ENCODE data around the gene TRERF1.

The TRERF1 gene

GRCh38 chr6:42257063-42257462 lies 194.7 kb downstream of the TRERF1 start:
- Histone ChIP-seq H4K91ac (ENCODE audit: low read length) (no peak overlapping the region), H3K23ac (ENCODE audit: low read length in 2 of 2) (no peak overlapping the region), H3K14ac (ENCODE audit: low read length in 2 of 2) (no peak overlapping the region), H3K4me2 (ENCODE audit: low read length, poor library complexity, severe bottlenecking) (no peak overlapping the region), H2AK5ac (ENCODE audit: low read length, severe bottlenecking) (no peak overlapping the region), H3K4me1 (ENCODE audit: control insufficient read depth, insufficient read depth, low read depth, low read length) (peaks cover 7% of the 10 kb centered on the region), H3K4me3 (ENCODE audit: insufficient read depth in 1 of 2, low read depth in 1 of 2, low read length in 2 of 2) (no peak overlapping the region), H2BK12ac (ENCODE audit: low read length in 2 of 2) (no peak overlapping the region), H2AFZ (ENCODE audit: low read depth, low read length) (no peak overlapping the region), H2BK120ac (ENCODE audit: low read depth, low read length) (no peak overlapping the region), H3K79me1 (replicated peaks; ENCODE audit: low read length, poor library complexity, severe bottlenecking) (no peaks in the 10 kb centered on the region), H3K18ac (ENCODE audit: low read depth in 1 of 2, low read length in 2 of 2) (no peak overlapping the region), H4K8ac (ENCODE audit: low read length) (no peak overlapping the region), H3K9me3 (ENCODE audit: control insufficient read depth, low read length) (no peaks in the 10 kb centered on the region), H2BK15ac (ENCODE audit: low read depth, poor library complexity, severe bottlenecking) (no peak overlapping the region), H2BK5ac (ENCODE audit: low read depth, low read length, poor library complexity, severe bottlenecking) (no peak overlapping the region), H3K4ac (ENCODE audit: low read depth in 1 of 2, low read length in 2 of 2) (no peak overlapping the region), H3K27me3 (ENCODE audit: control insufficient read depth in 1 of 2, insufficient read depth in 1 of 2, low read length in 2 of 2) (no peaks in the 10 kb centered on the region), H3K27ac (ENCODE audit: low read length, poor library complexity, severe bottlenecking) (no peak overlapping the region), H3K36me3 (ENCODE audit: control insufficient read depth in 1 of 2, insufficient read depth in 2 of 2, low read depth in 1 of 2, low read length in 2 of 2) (peaks cover 26 to 50% of the 10 kb centered on the region in 2 experiments), H3K9ac (ENCODE audit: low read length) (no peak overlapping the region)
- no peak for DNase-seq
- 45% methylated on average over 2 of the region's 3 CpGs for WGBS

GRCh38 chr6:42255050-42255449 lies 196.7 kb downstream of the TRERF1 start:
- H2BK12ac ChIP-seq (ENCODE audit: low read length in 2 of 2), result no peak overlapping the region
- no peak overlapping the region for H3K4me2 ChIP-seq (ENCODE audit: low read length, poor library complexity, severe bottlenecking)
- H4K8ac ChIP-seq (ENCODE audit: low read length), result no peak overlapping the region
- peaks cover 32 to 51% of the 10 kb centered on the region in 2 experiments for H3K36me3 ChIP-seq (ENCODE audit: control insufficient read depth in 1 of 2, insufficient read depth in 2 of 2, low read depth in 1 of 2, low read length in 2 of 2)
- no peak overlapping the region for H3K4ac ChIP-seq (ENCODE audit: low read depth in 1 of 2, low read length in 2 of 2)
- no peak overlapping the region for H2AFZ ChIP-seq (ENCODE audit: low read depth, low read length)
- no peak overlapping the region for H2BK15ac ChIP-seq (ENCODE audit: low read depth, poor library complexity, severe bottlenecking)
- WGBS, result 93% methylated on average over 5 of the region's 5 CpGs
- H3K9me3 ChIP-seq (ENCODE audit: control insufficient read depth, low read length), result no peaks in the 10 kb centered on the region
- H2BK5ac ChIP-seq (ENCODE audit: low read depth, low read length, poor library complexity, severe bottlenecking), result no peak overlapping the region
- H3K4me3 ChIP-seq (ENCODE audit: insufficient read depth in 1 of 2, low read depth in 1 of 2, low read length in 2 of 2), result no peak overlapping the region
- no peak overlapping the region for H3K23ac ChIP-seq (ENCODE audit: low read length in 2 of 2)
- H3K9ac ChIP-seq (ENCODE audit: low read length), result peak overlapping the region; percentile 37
- no peak overlapping the region for H3K14ac ChIP-seq (ENCODE audit: low read length in 2 of 2)
- no peak overlapping the region for H2BK120ac ChIP-seq (ENCODE audit: low read depth, low read length)
- H3K4me1 ChIP-seq (ENCODE audit: control insufficient read depth, insufficient read depth, low read depth, low read length), result peaks cover 9% of the 10 kb centered on the region
- no peak overlapping the region for H3K27ac ChIP-seq (ENCODE audit: low read length, poor library complexity, severe bottlenecking)
- H4K91ac ChIP-seq (ENCODE audit: low read length), result no peak overlapping the region
- DNase-seq, result no peak
- no peaks in the 10 kb centered on the region for H3K79me1 ChIP-seq (replicated peaks; ENCODE audit: low read length, poor library complexity, severe bottlenecking)
- no peak overlapping the region for H2AK5ac ChIP-seq (ENCODE audit: low read length, severe bottlenecking)
- no peaks in the 10 kb centered on the region for H3K27me3 ChIP-seq (ENCODE audit: control insufficient read depth in 1 of 2, insufficient read depth in 1 of 2, low read length in 2 of 2)
- no peak overlapping the region for H3K18ac ChIP-seq (ENCODE audit: low read depth in 1 of 2, low read length in 2 of 2)

- no peak overlapping the region for H3K18ac ChIP-seq (ENCODE audit: low read depth in 1 of 2, low read length in 2 of 2)
- DNase-seq, result no peak
- H3K9ac ChIP-seq (ENCODE audit: low read length), result no peak overlapping the region
- no peak overlapping the region for H4K8ac ChIP-seq (ENCODE audit: low read length)
- no peak overlapping the region for H4K91ac ChIP-seq (ENCODE audit: low read length)
- no peak overlapping the region for H2BK120ac ChIP-seq (ENCODE audit: low read depth, low read length)
- H2AK5ac ChIP-seq (ENCODE audit: low read length, severe bottlenecking), result no peak overlapping the region
- H3K27me3 ChIP-seq (ENCODE audit: control insufficient read depth in 1 of 2, insufficient read depth in 1 of 2, low read length in 2 of 2), result no peaks in the 10 kb centered on the region
- H2AFZ ChIP-seq (ENCODE audit: low read depth, low read length), result no peak overlapping the region
- no peak overlapping the region for H2BK5ac ChIP-seq (ENCODE audit: low read depth, low read length, poor library complexity, severe bottlenecking)
- H3K9me3 ChIP-seq (ENCODE audit: control insufficient read depth, low read length), result no peaks in the 10 kb centered on the region
- H3K79me1 ChIP-seq (replicated peaks; ENCODE audit: low read length, poor library complexity, severe bottlenecking), result no peaks in the 10 kb centered on the region
- H3K4me2 ChIP-seq (ENCODE audit: low read length, poor library complexity, severe bottlenecking), result no peak overlapping the region
- H3K4ac ChIP-seq (ENCODE audit: low read depth in 1 of 2, low read length in 2 of 2), result no peak overlapping the region
- no peak overlapping the region for H3K14ac ChIP-seq (ENCODE audit: low read length in 2 of 2)
- 99% methylated on average over 9 of the region's 9 CpGs for WGBS
- no peak overlapping the region for H3K4me3 ChIP-seq (ENCODE audit: insufficient read depth in 1 of 2, low read depth in 1 of 2, low read length in 2 of 2)
- peaks cover 34 to 54% of the 10 kb centered on the region in 2 experiments for H3K36me3 ChIP-seq (ENCODE audit: control insufficient read depth in 1 of 2, insufficient read depth in 2 of 2, low read depth in 1 of 2, low read length in 2 of 2)
- no peak overlapping the region for H2BK12ac ChIP-seq (ENCODE audit: low read length in 2 of 2)
- H3K23ac ChIP-seq (ENCODE audit: low read length in 2 of 2), result no peak overlapping the region
- peaks cover 9% of the 10 kb centered on the region for H3K4me1 ChIP-seq (ENCODE audit: control insufficient read depth, insufficient read depth, low read depth, low read length)
- H2BK15ac ChIP-seq (ENCODE audit: low read depth, poor library complexity, severe bottlenecking), result no peak overlapping the region
- H3K27ac ChIP-seq (ENCODE audit: low read length, poor library complexity, severe bottlenecking), result no peak overlapping the region
Measured at GRCh38 chr6:42254505-42254904, 197.2 kb downstream of the TRERF1 start.

GRCh38 chr6:42251911-42252637 lies 199.7 kb downstream of the TRERF1 start:
- Histone ChIP-seq H3K14ac (ENCODE audit: low read length in 2 of 2) (peak overlapping the region in 1 of 2 experiments; percentile 51), H3K23ac (ENCODE audit: low read length in 2 of 2) (peak overlapping the region in 1 of 2 experiments; percentile 38), H2BK120ac (ENCODE audit: low read depth, low read length) (no peak overlapping the region), H3K18ac (ENCODE audit: low read depth in 1 of 2, low read length in 2 of 2) (peak overlapping the region; percentile 8 to 16), H3K9ac (ENCODE audit: low read length) (peak overlapping the region; percentile 83), H3K79me1 (replicated peaks; ENCODE audit: low read length, poor library complexity, severe bottlenecking) (no peaks in the 10 kb centered on the region), H3K4me2 (ENCODE audit: low read length, poor library complexity, severe bottlenecking) (no peak overlapping the region), H2BK5ac (ENCODE audit: low read depth, low read length, poor library complexity, severe bottlenecking) (no peak overlapping the region), H3K36me3 (ENCODE audit: control insufficient read depth in 1 of 2, insufficient read depth in 2 of 2, low read depth in 1 of 2, low read length in 2 of 2) (peaks cover 42 to 55% of the 10 kb centered on the region in 2 experiments), H3K4me3 (ENCODE audit: insufficient read depth in 1 of 2, low read depth in 1 of 2, low read length in 2 of 2) (no peak overlapping the region), H3K27ac (ENCODE audit: low read length, poor library complexity, severe bottlenecking) (no peak overlapping the region), H2AK5ac (ENCODE audit: low read length, severe bottlenecking) (no peak overlapping the region), H4K91ac (ENCODE audit: low read length) (peak overlapping the region; percentile 5), H2BK12ac (ENCODE audit: low read length in 2 of 2) (no peak overlapping the region), H3K4me1 (ENCODE audit: control insufficient read depth, insufficient read depth, low read depth, low read length) (peaks cover 8% of the 10 kb centered on the region), H3K27me3 (ENCODE audit: control insufficient read depth in 1 of 2, insufficient read depth in 1 of 2, low read length in 2 of 2) (no peaks in the 10 kb centered on the region), H2BK15ac (ENCODE audit: low read depth, poor library complexity, severe bottlenecking) (no peak overlapping the region), H2AFZ (ENCODE audit: low read depth, low read length) (no peak overlapping the region), H4K8ac (ENCODE audit: low read length) (peak overlapping the region; percentile 56), H3K9me3 (ENCODE audit: control insufficient read depth, low read length) (no peaks in the 10 kb centered on the region), H3K4ac (ENCODE audit: low read depth in 1 of 2, low read length in 2 of 2) (no peak overlapping the region)
- peak; percentile 33 for DNase-seq
- WGBS, result 74% methylated on average over 5 of the region's 9 CpGs

All from mesenchymal stem cell (in vitro differentiated cells and primary cell).